Chondrocyte (in vitro differentiated cells): Measurements from ENCODE around the gene PXMP4. TPM values are rescaled to one million over a fixed set of nuclear protein-coding genes. Genes with fewer than 3 reads are reported as not detected.

Experiments
- DNase-seq: peaks from one replicate; pipeline ENCODE4 v3.0.0; 2021; ENCODE audit warnings: mixed read lengths, low spot score
- H3K27ac Mint-ChIP-seq: one replicate; pipeline ENCODE4 v1.8.0; 2021; ENCODE audit warnings: mild to moderate bottlenecking, moderate library complexity, mixed read lengths; ENCODE audit not compliant: unreplicated experiment
- H3K27me3 Mint-ChIP-seq: 2 replicates; pipeline ENCODE4 v1.8.0; 2021; ENCODE audit warnings: low read depth, mixed read lengths
- H3K36me3 Mint-ChIP-seq: 2 replicates; pipeline ENCODE4 v1.8.0; 2021; ENCODE audit warnings: low read depth, mixed read lengths
- H3K4me1 Mint-ChIP-seq: 2 replicates; pipeline ENCODE4 v1.8.0; 2021; ENCODE audit warnings: low read depth, mild to moderate bottlenecking, mixed read lengths
- H3K4me3 Mint-ChIP-seq: one replicate; pipeline ENCODE4 v1.8.0; 2021; ENCODE audit warnings: mild to moderate bottlenecking, moderate library complexity, mixed read lengths; ENCODE audit not compliant: unreplicated experiment
- H3K9me3 Mint-ChIP-seq: 2 replicates; pipeline ENCODE4 v1.8.0; 2021; ENCODE audit warnings: low read depth, mixed read lengths
- CTCF ChIP-seq: fragments of 200-600 bp; sonication (generic); IDR thresholded peaks from 2 replicates; pipeline ENCODE4 v1.5.0; 2021; ENCODE audit warnings: antibody characterized with exemption, mild to moderate bottlenecking, moderate library complexity
- total RNA-seq: library from RNA; stranded (reverse); gene quantifications from 3 replicates; pipeline ENCODE4 v1.2.1, GENCODE V29; 2021

The PXMP4 gene
- total RNA-seq, 1 donor from 2014 or later: 6.4 TPM

GRCh38 chr20:33687993-33688937 is 31.8 kb downstream of the PXMP4 start:
- no peak for DNase-seq
- no peaks in the 10 kb centered on the region for H3K36me3 Mint-ChIP-seq
- no peak for TF ChIP-seq CTCF
- H3K27me3 Mint-ChIP-seq: no peaks in the 10 kb centered on the region
- H3K4me1 Mint-ChIP-seq: peaks cover 18% of the 10 kb centered on the region
- H3K9me3 Mint-ChIP-seq: no peaks in the 10 kb centered on the region
- H3K4me3 Mint-ChIP-seq: no peak overlapping the region
- no peak overlapping the region for H3K27ac Mint-ChIP-seq

DNA sequence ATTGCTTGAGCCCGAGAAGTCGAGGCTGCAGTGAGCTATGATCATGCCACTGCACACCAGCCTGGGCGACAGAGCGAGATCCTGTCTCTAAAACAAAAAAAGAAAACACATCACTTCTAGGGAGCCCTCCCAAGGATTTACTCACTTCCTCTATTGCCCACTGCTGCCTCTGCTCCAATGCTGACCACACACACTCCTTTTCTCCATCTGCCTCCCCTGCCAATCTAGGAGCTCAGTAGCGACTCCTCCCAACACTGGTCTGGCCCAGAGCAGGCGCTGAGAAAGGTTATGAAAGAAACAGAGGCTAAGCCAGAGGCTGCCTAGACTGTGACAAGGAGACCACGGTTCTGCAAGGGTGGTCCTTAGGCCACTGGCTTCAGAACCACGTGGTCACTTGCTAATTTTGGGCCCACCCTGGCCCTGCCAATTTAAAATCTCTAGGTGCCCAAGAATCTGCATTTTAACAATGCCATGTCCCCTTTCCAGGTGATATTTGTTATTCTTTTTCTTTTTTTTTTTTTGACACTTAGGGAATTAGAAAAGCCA is 32.7 kb downstream of the PXMP4 start:
- H3K27me3 Mint-ChIP-seq: no peaks in the 10 kb centered on the region
- no peak overlapping the region for H3K4me3 Mint-ChIP-seq
- H3K4me1 Mint-ChIP-seq: peaks cover 18% of the 10 kb centered on the region
- no peaks in the 10 kb centered on the region for H3K36me3 Mint-ChIP-seq
- H3K27ac Mint-ChIP-seq: no peak overlapping the region
- DNase-seq: no peak
- no peaks in the 10 kb centered on the region for H3K9me3 Mint-ChIP-seq
- no peak for TF ChIP-seq CTCF

DNA sequence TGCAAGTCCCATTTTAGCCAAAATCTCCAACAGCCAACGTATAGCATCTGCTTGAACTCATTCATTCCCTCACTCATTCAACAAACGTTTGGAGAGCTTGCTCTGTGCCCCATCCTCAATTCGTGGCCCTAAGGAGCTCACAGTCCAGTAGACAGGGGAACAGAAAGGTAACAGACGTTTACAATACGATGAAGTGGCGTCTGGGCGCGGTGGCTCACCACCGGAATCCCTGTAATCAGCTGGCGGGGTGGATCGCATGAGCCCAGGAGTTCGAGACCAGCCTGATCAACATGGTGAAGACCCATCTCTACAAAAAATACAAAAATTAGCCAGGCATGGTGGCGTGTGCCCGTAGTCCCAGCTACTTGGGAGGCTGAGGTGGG is 33.1 kb downstream of the PXMP4 start:
- H3K4me1 Mint-ChIP-seq: peaks cover 19% of the 10 kb centered on the region
- H3K36me3 Mint-ChIP-seq: no peaks in the 10 kb centered on the region
- H3K27ac Mint-ChIP-seq: peak overlapping the region; percentile 80
- peak overlapping the region; percentile 90 for H3K4me3 Mint-ChIP-seq
- no peaks in the 10 kb centered on the region for H3K9me3 Mint-ChIP-seq
- no peaks in the 10 kb centered on the region for H3K27me3 Mint-ChIP-seq
- TF ChIP-seq CTCF: no peak
- no peak for DNase-seq

DNA sequence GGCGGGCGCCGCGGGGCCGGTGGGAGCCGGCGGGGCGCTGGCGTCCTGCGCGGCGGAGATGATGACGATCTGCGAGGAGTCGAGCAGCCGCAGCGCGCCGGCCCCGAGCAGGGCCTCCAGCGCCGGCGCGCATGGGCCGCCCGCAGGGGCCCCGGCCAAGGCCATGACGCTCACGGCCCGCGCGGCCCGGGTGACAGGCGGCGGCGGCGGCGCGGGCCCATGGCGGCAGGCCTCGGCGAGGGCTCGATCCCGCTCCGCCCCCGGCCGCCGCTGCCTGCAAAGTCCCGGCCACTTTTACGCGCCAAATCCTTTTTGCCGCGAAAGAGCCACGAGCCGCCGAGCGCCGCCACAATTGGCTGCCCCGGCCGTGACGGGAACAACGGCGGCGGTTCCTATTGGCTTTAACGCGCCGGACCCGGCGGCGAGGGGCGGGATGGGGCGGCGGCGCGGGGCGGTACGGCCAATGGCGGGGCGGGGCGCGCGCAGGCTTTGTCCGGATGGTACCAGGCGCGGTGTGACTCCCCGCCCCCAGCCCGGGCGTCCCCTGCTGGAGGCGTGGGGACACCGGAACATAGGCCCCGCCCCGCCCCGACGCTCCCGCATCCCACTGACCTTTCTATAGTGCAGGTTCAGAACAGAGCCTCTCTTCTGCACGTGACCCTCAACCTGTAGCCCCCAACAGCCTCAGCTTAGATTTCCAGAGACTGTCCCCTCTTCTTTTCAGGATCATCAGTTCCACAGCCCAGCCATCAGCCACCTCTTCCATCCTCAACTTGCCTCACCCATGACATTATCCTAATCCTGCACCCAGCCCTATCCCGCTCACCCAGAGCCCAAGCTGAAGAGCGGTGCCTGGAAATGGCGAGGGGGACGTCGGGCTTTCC is 33.8 kb downstream of the PXMP4 start, which contains the start of gene E2F1:
E2F1 (minus strand) TSS at position 286 of the 884 bp plus-strand sequence; CDS start at position 165, 121 bp downstream.
- H3K9me3 Mint-ChIP-seq: no peaks in the 10 kb centered on the region
- H3K27ac Mint-ChIP-seq: peak within 1 kb of the TSS; percentile 80
- peak; percentile 74 for TF ChIP-seq CTCF
- peak; percentile 97 for DNase-seq
- H3K4me1 Mint-ChIP-seq: peaks cover 26% of the 10 kb centered on the region
- H3K27me3 Mint-ChIP-seq: no peaks in the 10 kb centered on the region
- H3K36me3 Mint-ChIP-seq: no peaks in the 10 kb centered on the region
- H3K4me3 Mint-ChIP-seq: peak within 1 kb of the TSS; percentile 90
